Glutamatergic neuron (in vitro differentiated cells): Measurements from ENCODE around the gene COG8. TPM values are rescaled to one million over a fixed set of nuclear protein-coding genes. Genes with fewer than 3 reads are reported as not detected.

Experiments
- DNase-seq: peaks from one replicate; pipeline ENCODE4 v3.0.0; 2022
- H3K27ac Mint-ChIP-seq: one replicate; pipeline ENCODE4 v1.8.0; 2020; ENCODE audit warnings: mild to moderate bottlenecking, mixed read lengths, inconsistent platforms; ENCODE audit not compliant: unreplicated experiment
- H3K27me3 Mint-ChIP-seq: one replicate; pipeline ENCODE4 v1.8.0; 2020; ENCODE audit warnings: mild to moderate bottlenecking, moderate library complexity, mixed read lengths, inconsistent platforms; ENCODE audit not compliant: unreplicated experiment
- H3K36me3 Mint-ChIP-seq: one replicate; pipeline ENCODE4 v1.8.0; 2020; ENCODE audit warnings: mild to moderate bottlenecking, mixed read lengths, inconsistent platforms; ENCODE audit not compliant: unreplicated experiment
- H3K4me1 Mint-ChIP-seq: one replicate; pipeline ENCODE4 v1.8.0; 2020; ENCODE audit warnings: mild to moderate bottlenecking, low read depth, mixed read lengths, inconsistent platforms; ENCODE audit not compliant: unreplicated experiment
- H3K4me3 Mint-ChIP-seq: one replicate; pipeline ENCODE4 v1.8.0; 2020; ENCODE audit warnings: mild to moderate bottlenecking, mixed read lengths, inconsistent platforms; ENCODE audit not compliant: unreplicated experiment
- H3K9me3 Mint-ChIP-seq: one replicate; pipeline ENCODE4 v1.8.0; 2020; ENCODE audit warnings: mild to moderate bottlenecking, moderate library complexity, mixed read lengths, inconsistent platforms; ENCODE audit not compliant: unreplicated experiment
- CTCF ChIP-seq: fragments of 200-600 bp; sonication (generic); IDR thresholded peaks from one replicate; pipeline ENCODE4 v1.5.0; 2021; ENCODE audit not compliant: partially characterized antibody, unreplicated experiment
- total RNA-seq: library from RNA; stranded (reverse); fragmentation: NEBNext Ultra II Directional; extraction: Animal tissue kit (Norgen Biotek cat#: 25700); gene quantifications from one replicate; pipeline ENCODE4 v1.2.1, GENCODE V29; 2021; ENCODE audit not compliant: unreplicated experiment

COG8 gene
- total RNA-seq, 1 donor from 2014 or later = 51.2 TPM

DNA sequence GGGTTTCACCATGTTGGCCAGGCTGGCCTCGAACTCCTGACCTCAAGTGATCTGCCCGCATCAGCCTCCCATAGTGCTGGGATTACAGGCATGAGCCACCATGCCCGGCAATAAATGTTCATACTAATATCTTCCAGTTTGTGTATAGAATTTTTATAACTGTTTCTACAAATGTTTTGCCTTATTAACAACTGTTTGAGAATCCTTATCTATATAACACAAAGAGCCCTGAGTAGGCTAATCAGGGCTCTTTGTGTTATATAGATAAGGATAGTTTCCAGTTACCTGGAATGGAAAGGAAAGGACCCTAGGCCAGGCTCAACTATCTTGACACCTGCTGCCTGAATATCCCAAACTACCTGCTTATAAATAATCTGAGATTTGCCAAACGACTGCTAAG, 29.5 kb upstream of the COG8 start:
- Mint-ChIP-seq H3K27me3 (no peaks in the 10 kb centered on the region), H3K4me3 (no peak overlapping the region), H3K9me3 (no peaks in the 10 kb centered on the region), H3K27ac (no peak overlapping the region), H3K4me1 (no peaks in the 10 kb centered on the region), H3K36me3 (no peaks in the 10 kb centered on the region)
- DNase-seq = no peak
- no peak for TF ChIP-seq CTCF

GRCh38 chr16:69367980-69368379, 28.6 kb upstream of the COG8 start:
- no peaks in the 10 kb centered on the region for H3K4me1 Mint-ChIP-seq
- H3K4me3 Mint-ChIP-seq = no peak overlapping the region
- no peak overlapping the region for H3K27ac Mint-ChIP-seq
- no peaks in the 10 kb centered on the region for H3K9me3 Mint-ChIP-seq
- H3K27me3 Mint-ChIP-seq = no peaks in the 10 kb centered on the region
- DNase-seq = no peak
- no peak for TF ChIP-seq CTCF
- no peaks in the 10 kb centered on the region for H3K36me3 Mint-ChIP-seq

DNA sequence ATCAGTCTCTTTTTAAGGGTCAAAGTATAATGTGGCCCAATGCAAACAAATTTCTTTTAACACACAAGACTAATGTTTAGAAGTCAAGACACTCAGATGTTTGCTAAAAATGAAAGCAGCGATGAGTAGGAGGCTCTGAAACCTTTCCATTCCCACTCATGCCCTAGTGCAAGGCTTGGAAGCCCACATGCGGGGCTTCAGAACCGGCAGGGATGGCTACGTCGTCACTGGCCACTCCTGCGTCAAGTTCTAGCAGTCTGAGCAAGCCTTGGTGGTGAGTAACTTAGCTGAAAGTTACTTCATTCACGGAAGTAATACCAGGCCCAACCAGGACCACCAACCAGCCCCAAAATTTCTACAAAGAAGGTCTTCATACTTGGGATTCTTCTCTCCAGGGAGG, 27.1 kb upstream of the COG8 start:
- H3K36me3 Mint-ChIP-seq = no peaks in the 10 kb centered on the region
- H3K4me1 Mint-ChIP-seq = no peaks in the 10 kb centered on the region
- TF ChIP-seq CTCF = no peak
- no peak overlapping the region for H3K27ac Mint-ChIP-seq
- no peak for DNase-seq
- peaks cover 3% of the 10 kb centered on the region for H3K27me3 Mint-ChIP-seq
- no peak overlapping the region for H3K4me3 Mint-ChIP-seq
- H3K9me3 Mint-ChIP-seq = no peaks in the 10 kb centered on the region

GRCh38 chr16:69365901-69366300, 26.5 kb upstream of the COG8 start:
- Mint-ChIP-seq H3K4me1 (no peaks in the 10 kb centered on the region), H3K4me3 (no peak overlapping the region), H3K36me3 (no peaks in the 10 kb centered on the region), H3K27me3 (peaks cover 3% of the 10 kb centered on the region), H3K9me3 (no peaks in the 10 kb centered on the region), H3K27ac (no peak overlapping the region)
- TF ChIP-seq CTCF = no peak
- no peak for DNase-seq

- DNase-seq = no peak
- H3K36me3 Mint-ChIP-seq = no peaks in the 10 kb centered on the region
- H3K27ac Mint-ChIP-seq = no peak overlapping the region
- H3K9me3 Mint-ChIP-seq = no peaks in the 10 kb centered on the region
- no peaks in the 10 kb centered on the region for H3K4me1 Mint-ChIP-seq
- peaks cover 3% of the 10 kb centered on the region for H3K27me3 Mint-ChIP-seq
- TF ChIP-seq CTCF = no peak
- H3K4me3 Mint-ChIP-seq = no peak overlapping the region
These were observed 24.7 kb upstream of the COG8 start for GRCh38 chr16:69364088-69364487.
